Activated CD8-positive, alpha-beta T cell treated with anti-CD3 and anti-CD28 coated beads, Interleukin-2, amount 10 ng/mL, durations not matched to agents 7 days and 5 days (primary cell): Measurements from ENCODE around the gene GMEB1. TPM values are rescaled to one million over a fixed set of nuclear protein-coding genes. Genes with fewer than 3 reads are reported as not detected.

Experiments
- ATAC-seq: fragments of 150-1000 bp; cut with Tn5 transposase; one replicate; pipeline ENCODE4 v1.10.0; 2021; ENCODE audit warnings: moderate library complexity
- CTCF ChIA-PET: fragments of 350-600 bp; sonication (Branson Sonifier 250); formaldehyde crosslinking; loops from one replicate; lab custom pipeline; 2021; ENCODE audit warnings: antibody characterized with exemption; lab: Charles Lee
- POLR2A ChIA-PET: fragments of 350-600 bp; sonication (Branson Sonifier 250); formaldehyde crosslinking; loops from one replicate; lab custom pipeline; 2021; ENCODE audit warnings: antibody characterized with exemption; lab: Charles Lee
- DNase-seq: peaks from one replicate; pipeline ENCODE4 v3.0.0-alpha.2; 2020
- H3K27ac Mint-ChIP-seq: one replicate; pipeline ENCODE4 v1.8.0; 2021; ENCODE audit warnings: mild to moderate bottlenecking, mixed read lengths
- H3K27me3 Mint-ChIP-seq: one replicate; pipeline ENCODE4 v1.8.0; 2021; ENCODE audit warnings: low read depth, mixed read lengths
- H3K36me3 Mint-ChIP-seq: one replicate; pipeline ENCODE4 v1.8.0; 2021; ENCODE audit warnings: low read depth, mixed read lengths
- H3K4me1 Mint-ChIP-seq: one replicate; pipeline ENCODE4 v1.8.0; 2021; ENCODE audit warnings: low read depth, mixed read lengths
- H3K4me3 Mint-ChIP-seq: one replicate; pipeline ENCODE4 v1.8.0; 2021; ENCODE audit warnings: mild to moderate bottlenecking, mixed read lengths
- H3K9me3 Mint-ChIP-seq: one replicate; pipeline ENCODE4 v1.8.0; 2022; ENCODE audit warnings: mixed read lengths; ENCODE audit not compliant: insufficient read depth
- total RNA-seq, 2 experiments: library from RNA; stranded (reverse); gene quantifications; one replicate each; pipeline ENCODE4 v1.2.3, GENCODE V29; 2021

Gene GMEB1
- total RNA-seq, 2 experiments from 2014 or later: 35.5 to 36.4 TPM

- Mint-ChIP-seq H3K27me3 (no peaks in the 10 kb centered on the region), H3K36me3 (peaks cover 40% of the 10 kb centered on the region), H3K4me3 (no peak overlapping the region), H3K4me1 (peaks cover 45% of the 10 kb centered on the region), H3K9me3 (no peaks in the 10 kb centered on the region), H3K27ac (no peak overlapping the region)
- DNase-seq (no peak), ATAC-seq (no peak)
- ChIA-PET POLR2A (interaction anchor here (0.9 to 1.9 kb wide), 2 partner anchors 15 to 103 kb away, joined by 4 to 11 read pairs; partner anchors contain the start of gene YTHDF2), CTCF (interaction anchor here (0.7 to 3.3 kb wide), 5 partner anchors 15 to 131 kb away, joined by 3 to 18 read pairs (median 3); partner anchors contain the start of genes TAF12 and YTHDF2)
Measured at GRCh38 chr1:28751315-28752060, 82.9 kb downstream of the GMEB1 start.

- no peak for ATAC-seq
- CTCF ChIA-PET: interaction anchor here (0.9 to 3.1 kb wide), 6 partner anchors 19 to 121 kb away, joined by 3 to 11 read pairs (median 4); partner anchors contain the start of genes TAF12 and YTHDF2
- no peak for DNase-seq
- peaks cover 20% of the 10 kb centered on the region for H3K4me1 Mint-ChIP-seq
- no peak overlapping the region for H3K4me3 Mint-ChIP-seq
- H3K36me3 Mint-ChIP-seq: peaks cover 31% of the 10 kb centered on the region
- H3K9me3 Mint-ChIP-seq: no peaks in the 10 kb centered on the region
- POLR2A ChIA-PET: interaction anchor here (0.6 to 1.6 kb wide), 2 partner anchors 9 to 15 kb away, joined by 4 read pairs; no protein-coding TSS in a partner anchor
- no peaks in the 10 kb centered on the region for H3K27me3 Mint-ChIP-seq
- no peak overlapping the region for H3K27ac Mint-ChIP-seq
Measured at GRCh38 chr1:28755701-28756100, 87.1 kb downstream of the GMEB1 start.

- H3K4me1 Mint-ChIP-seq: peaks cover 13% of the 10 kb centered on the region
- POLR2A ChIA-PET: no interaction called here
- H3K27me3 Mint-ChIP-seq: no peaks in the 10 kb centered on the region
- ATAC-seq (no peak), DNase-seq (no peak)
- CTCF ChIA-PET: interaction anchor here (0.9 to 3.6 kb wide), 7 partner anchors 9 to 240 kb away, joined by 3 to 17 read pairs (median 3); partner anchors contain the start of gene YTHDF2
- H3K36me3 Mint-ChIP-seq: peaks cover 25% of the 10 kb centered on the region
- no peak overlapping the region for H3K4me3 Mint-ChIP-seq
- no peaks in the 10 kb centered on the region for H3K9me3 Mint-ChIP-seq
- H3K27ac Mint-ChIP-seq: no peak overlapping the region
Measured at GRCh38 chr1:28756846-28757245, 88.3 kb downstream of the GMEB1 start.

- H3K27ac Mint-ChIP-seq: no peak overlapping the region
- no peak overlapping the region for H3K4me3 Mint-ChIP-seq
- POLR2A ChIA-PET: interaction anchor here (0.9 kb wide), 1 partner anchor 89 kb away, joined by 3 read pairs; no protein-coding TSS in a partner anchor
- H3K4me1 Mint-ChIP-seq: peaks cover 14% of the 10 kb centered on the region
- H3K36me3 Mint-ChIP-seq: peaks cover 24% of the 10 kb centered on the region
- DNase-seq (no peak), ATAC-seq (no peak)
- no peaks in the 10 kb centered on the region for H3K9me3 Mint-ChIP-seq
- H3K27me3 Mint-ChIP-seq: no peaks in the 10 kb centered on the region
- CTCF ChIA-PET: interaction anchor here (0.8 to 3.6 kb wide), 4 partner anchors 8 to 399 kb away, joined by 3 to 17 read pairs (median 4); partner anchors contain the start of gene YTHDF2
Measured at GRCh38 chr1:28758420-28758819, 89.8 kb downstream of the GMEB1 start.

DNA sequence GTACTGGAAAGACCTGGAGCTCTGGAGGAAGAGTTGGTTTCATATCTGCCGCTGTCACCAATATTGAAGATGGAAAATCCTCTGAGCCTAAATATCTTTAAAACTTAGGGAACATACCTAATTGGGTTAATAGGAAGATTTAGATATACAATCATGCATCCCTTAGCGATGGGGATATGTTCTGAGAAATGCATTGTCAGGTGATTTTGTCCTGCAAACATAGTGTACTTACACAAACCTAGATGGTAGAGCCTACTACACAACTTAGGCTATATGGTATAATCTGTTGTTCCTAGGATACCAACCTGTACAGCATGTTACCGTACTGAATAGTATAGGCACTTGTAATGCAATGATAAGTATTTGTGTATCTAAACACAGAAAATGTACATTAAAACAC is 90.7 kb downstream of the GMEB1 start:
- H3K4me1 Mint-ChIP-seq: peaks cover 9% of the 10 kb centered on the region
- ChIA-PET CTCF (interaction anchor here (0.8 to 3.6 kb wide), 3 partner anchors 16 to 400 kb away, joined by 3 to 17 read pairs (median 6); partner anchors contain the start of gene YTHDF2), POLR2A (interaction anchor here (0.9 to 1.4 kb wide), 2 partner anchors 90 to 110 kb away, joined by 3 read pairs; partner anchors contain the start of gene RNU11)
- ATAC-seq (no peak), DNase-seq (no peak)
- peaks cover 20% of the 10 kb centered on the region for H3K36me3 Mint-ChIP-seq
- no peaks in the 10 kb centered on the region for H3K9me3 Mint-ChIP-seq
- H3K27me3 Mint-ChIP-seq: no peaks in the 10 kb centered on the region
- no peak overlapping the region for H3K27ac Mint-ChIP-seq
- H3K4me3 Mint-ChIP-seq: no peak overlapping the region

- no peak for DNase-seq
- ChIA-PET CTCF (no interaction called here), POLR2A (no interaction called here)
- peaks cover 28% of the 10 kb centered on the region for H3K36me3 Mint-ChIP-seq
- H3K27me3 Mint-ChIP-seq: no peaks in the 10 kb centered on the region
- no peak overlapping the region for H3K27ac Mint-ChIP-seq
- no peak for ATAC-seq
- H3K4me1 Mint-ChIP-seq: peaks cover 9% of the 10 kb centered on the region
- no peaks in the 10 kb centered on the region for H3K9me3 Mint-ChIP-seq
- H3K4me3 Mint-ChIP-seq: no peak overlapping the region
Measured at GRCh38 chr1:28761189-28761588, 92.6 kb downstream of the GMEB1 start.

DNA sequence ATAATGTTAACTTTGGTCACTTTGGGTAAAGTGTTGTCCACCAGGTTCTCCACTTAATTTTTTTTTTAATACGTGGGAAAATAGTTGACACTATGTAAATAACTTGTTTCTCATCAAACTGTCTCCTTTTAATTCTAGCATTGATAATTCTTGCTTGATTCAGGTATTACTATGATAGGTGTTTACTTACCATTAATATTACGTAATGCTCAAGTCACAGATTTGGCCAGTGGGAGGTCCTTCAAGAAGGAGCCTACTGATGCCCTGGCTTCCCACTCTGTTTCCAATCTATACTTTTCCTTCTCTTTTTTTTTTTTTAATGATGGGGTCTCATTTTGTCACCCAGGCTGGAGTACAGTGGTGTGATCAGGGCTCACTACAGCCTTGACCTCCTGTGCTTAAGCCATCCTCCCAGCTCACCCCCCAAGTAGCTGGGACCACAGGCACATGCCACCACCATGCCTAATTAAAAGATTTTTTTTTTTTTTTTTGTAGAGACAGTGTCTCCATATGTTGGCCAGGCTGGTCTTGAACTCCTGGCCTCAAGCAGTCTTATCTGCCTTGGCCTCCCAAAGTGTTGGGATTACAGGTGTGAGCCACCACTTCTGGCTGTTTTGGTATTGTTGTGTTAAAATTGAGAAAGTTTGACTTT is 98.1 kb downstream of the GMEB1 start:
- ATAC-seq: no peak
- DNase-seq: no peak

More for the DNA sequence above, 98.1 kb downstream of the GMEB1 start:
- no peak overlapping the region for H3K4me3 Mint-ChIP-seq
- peaks cover 29% of the 10 kb centered on the region for H3K36me3 Mint-ChIP-seq
- no peak overlapping the region for H3K27ac Mint-ChIP-seq
- CTCF ChIA-PET: interaction anchor here (1.2 kb wide), 1 partner anchor 9 kb away, joined by 4 read pairs; no protein-coding TSS in a partner anchor
- H3K4me1 Mint-ChIP-seq: peaks cover 4% of the 10 kb centered on the region
- H3K9me3 Mint-ChIP-seq: no peaks in the 10 kb centered on the region
- H3K27me3 Mint-ChIP-seq: no peaks in the 10 kb centered on the region
- POLR2A ChIA-PET: no interaction called here

Other genes starting within 250 kb of the GMEB1 start
- gene RCC1, start 162.7 kb upstream of the GMEB1 start, total RNA-seq: 10 to 100 TPM; 80.7 to 85.3 TPM
- 10 to 100 TPM; 73.2 to 77.7 TPM for gene TRNAU1AP, start 115.7 kb upstream of the GMEB1 start, total RNA-seq
- gene RAB42, start 76.5 kb upstream of the GMEB1 start, total RNA-seq: not detected
- gene TAF12, start 25.7 kb upstream of the GMEB1 start, total RNA-seq: 10 to 100 TPM; 35.7 to 39.3 TPM
- gene RNU11, start 20.2 kb upstream of the GMEB1 start, total RNA-seq: not detected
- gene YTHDF2, start 68.2 kb downstream of the GMEB1 start, total RNA-seq: 10 to 100 TPM; 67.3 to 80.6 TPM
- gene OPRD1, start 143.4 kb downstream of the GMEB1 start, total RNA-seq: not detected
- gene EPB41, start 245.8 kb downstream of the GMEB1 start, total RNA-seq: 10 to 100 TPM; 94.5 to 95.4 TPM